Liver (tissue), 3 donors: ENCODE data around the gene SMOC2.

Experiments used
- JUND ChIP-seq, 2 donors: IDR thresholded peaks; 2 replicates each; pipeline ENCODE4 v1.6.1; 2016; ENCODE audit warnings: antibody characterized with exemption in 2 of 2
- RAD21 ChIP-seq, 2 donors: IDR thresholded peaks; 2 replicates each; pipeline ENCODE4 v1.6.1; 2016; ENCODE audit warnings: antibody characterized with exemption in 2 of 2, mild to moderate bottlenecking in 2 of 2
- TF ChIP-seq, protein P1 (sequence below): fragments of 150-350 bp; IDR thresholded peaks from 2 replicates; pipeline ENCODE4 v1.5.1; 2017; ENCODE audit warnings: improper control_type of control experiment, low read depth, low read length; ENCODE audit not compliant: missing input control
- TF ChIP-seq, protein P2 (sequence below): IDR thresholded peaks from 2 replicates; pipeline ENCODE4 v1.6.1; 2016; ENCODE audit warnings: antibody characterized with exemption
- donor health status: healthy.
- donor health status: healthy.

- TF ChIP-seq, protein P1, sequence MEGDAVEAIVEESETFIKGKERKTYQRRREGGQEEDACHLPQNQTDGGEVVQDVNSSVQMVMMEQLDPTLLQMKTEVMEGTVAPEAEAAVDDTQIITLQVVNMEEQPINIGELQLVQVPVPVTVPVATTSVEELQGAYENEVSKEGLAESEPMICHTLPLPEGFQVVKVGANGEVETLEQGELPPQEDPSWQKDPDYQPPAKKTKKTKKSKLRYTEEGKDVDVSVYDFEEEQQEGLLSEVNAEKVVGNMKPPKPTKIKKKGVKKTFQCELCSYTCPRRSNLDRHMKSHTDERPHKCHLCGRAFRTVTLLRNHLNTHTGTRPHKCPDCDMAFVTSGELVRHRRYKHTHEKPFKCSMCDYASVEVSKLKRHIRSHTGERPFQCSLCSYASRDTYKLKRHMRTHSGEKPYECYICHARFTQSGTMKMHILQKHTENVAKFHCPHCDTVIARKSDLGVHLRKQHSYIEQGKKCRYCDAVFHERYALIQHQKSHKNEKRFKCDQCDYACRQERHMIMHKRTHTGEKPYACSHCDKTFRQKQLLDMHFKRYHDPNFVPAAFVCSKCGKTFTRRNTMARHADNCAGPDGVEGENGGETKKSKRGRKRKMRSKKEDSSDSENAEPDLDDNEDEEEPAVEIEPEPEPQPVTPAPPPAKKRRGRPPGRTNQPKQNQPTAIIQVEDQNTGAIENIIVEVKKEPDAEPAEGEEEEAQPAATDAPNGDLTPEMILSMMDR = no peak
- no peak for TF ChIP-seq JUND (IDR thresholded peaks at IDR 0.05)
- no peak for TF ChIP-seq RAD21 (IDR thresholded peaks at IDR 0.05)
- TF ChIP-seq, protein P2, sequence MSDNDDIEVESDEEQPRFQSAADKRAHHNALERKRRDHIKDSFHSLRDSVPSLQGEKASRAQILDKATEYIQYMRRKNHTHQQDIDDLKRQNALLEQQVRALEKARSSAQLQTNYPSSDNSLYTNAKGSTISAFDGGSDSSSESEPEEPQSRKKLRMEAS = no peak
Measured at GRCh38 chr6:168692193-168692914, 251.4 kb downstream of the SMOC2 start.
